Measurements from ENCODE around the gene SNORC.

Gene SNORC

GRCh38 chr2:232883116-232883721, 13.2 kb downstream of the SNORC start:
- DNase-seq = no peak

- no peak for DNase-seq
Measured at GRCh38 chr2:232884001-232884421, 13.9 kb downstream of the SNORC start.

DNA sequence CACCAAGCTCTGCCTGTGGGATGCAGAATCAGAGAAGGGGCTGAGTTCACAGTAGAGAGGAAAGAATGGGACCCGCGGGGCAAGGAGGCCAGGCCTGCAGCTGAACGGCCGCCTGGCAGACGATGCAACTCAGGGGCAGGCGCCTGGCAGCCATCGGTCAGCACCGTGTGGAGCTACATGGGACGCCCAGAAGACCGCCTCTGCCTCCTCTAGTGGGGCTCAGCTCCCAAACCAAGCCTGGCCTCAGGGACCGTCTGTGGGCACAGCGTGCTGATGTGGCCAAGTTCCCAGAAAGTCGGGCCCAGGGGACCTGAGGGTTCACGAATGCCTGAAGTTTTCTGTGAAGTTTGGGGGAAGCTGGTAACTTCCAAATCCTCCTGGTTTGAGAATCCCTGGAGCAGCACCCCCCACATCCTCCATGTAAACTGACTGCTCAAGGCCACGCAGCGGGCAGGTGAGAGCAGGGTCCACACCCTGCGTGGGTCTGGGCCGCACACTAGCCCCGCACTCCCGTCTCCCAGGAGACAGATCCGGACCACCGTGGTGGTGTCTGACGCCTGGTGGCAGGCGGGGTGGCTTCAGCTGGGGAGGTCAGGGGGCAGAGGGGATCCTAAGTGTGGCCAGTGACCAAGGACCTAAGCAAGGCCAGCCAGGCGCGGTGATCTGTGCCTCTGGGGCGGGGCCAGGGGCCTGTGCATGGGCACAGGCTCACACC, 14.6 kb downstream of the SNORC start:
- no peak for DNase-seq

- DNase-seq = no peak
Measured at GRCh38 chr2:232885264-232885961, 15.3 kb downstream of the SNORC start.

GRCh38 chr2:232886176-232886575, 16.1 kb downstream of the SNORC start:
- no peak for DNase-seq

DNA sequence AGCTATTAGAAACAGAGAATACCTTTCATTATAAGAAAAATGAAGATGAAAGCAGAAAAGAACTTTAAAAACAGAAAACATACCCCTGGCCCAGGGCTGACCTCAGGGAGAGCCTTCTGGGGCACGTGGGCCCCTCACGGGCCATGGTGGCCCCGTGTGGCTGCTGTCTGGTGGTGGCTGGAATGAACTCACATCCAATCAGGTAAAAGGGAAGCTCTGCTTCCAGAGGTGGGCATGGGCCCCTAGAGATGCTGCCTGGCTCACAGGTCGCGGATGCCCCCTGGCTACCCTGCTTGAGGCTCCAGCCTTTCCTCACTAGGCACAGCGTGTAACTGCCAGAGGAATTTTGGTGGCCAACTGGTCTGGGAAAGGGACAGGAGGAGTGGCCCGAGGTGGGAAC, 16.6 kb downstream of the SNORC start:
- no peak for DNase-seq

DNA sequence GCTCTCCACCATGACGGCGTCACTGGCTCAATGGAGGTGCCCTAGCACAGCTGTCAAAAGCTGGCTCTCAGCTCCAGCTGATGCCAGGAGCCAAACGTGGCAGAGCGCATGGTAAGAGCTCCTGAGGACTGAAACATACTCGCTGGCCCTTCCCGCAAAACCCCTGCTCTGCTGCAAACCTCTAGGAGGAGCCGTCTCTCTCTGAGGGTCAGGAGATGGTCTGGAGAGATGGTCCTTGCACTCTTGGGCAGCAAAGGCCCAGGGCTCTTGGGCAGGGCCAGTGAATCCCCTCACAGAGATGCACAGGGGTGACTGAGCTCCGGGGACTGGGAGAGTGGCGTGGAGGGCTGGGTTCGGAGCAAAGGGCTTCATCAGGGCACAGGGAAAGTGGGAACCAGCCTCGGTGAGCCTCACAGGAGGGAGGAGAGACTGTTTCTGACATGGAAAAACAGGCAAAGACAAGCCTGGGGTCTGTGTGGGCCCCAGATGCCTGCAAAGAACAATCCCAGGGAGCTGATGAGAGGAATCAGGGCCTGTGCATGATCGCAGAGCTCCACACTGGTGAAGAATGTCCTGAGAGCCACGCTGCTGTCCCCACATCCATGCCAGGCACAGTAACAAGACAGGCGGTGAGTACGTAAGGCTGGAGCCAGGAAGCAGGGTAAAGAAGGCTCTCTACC, 17.2 kb downstream of the SNORC start:
- DNase-seq = no peak

GRCh38 chr2:232888099-232888836, 18.2 kb downstream of the SNORC start:
- DNase-seq = no peak

GRCh38 chr2:232888839-232889529, 18.9 kb downstream of the SNORC start:
- no peak for DNase-seq

GRCh38 chr2:232889876-232890401, 19.9 kb downstream of the SNORC start:
- DNase-seq = no peak

DNA sequence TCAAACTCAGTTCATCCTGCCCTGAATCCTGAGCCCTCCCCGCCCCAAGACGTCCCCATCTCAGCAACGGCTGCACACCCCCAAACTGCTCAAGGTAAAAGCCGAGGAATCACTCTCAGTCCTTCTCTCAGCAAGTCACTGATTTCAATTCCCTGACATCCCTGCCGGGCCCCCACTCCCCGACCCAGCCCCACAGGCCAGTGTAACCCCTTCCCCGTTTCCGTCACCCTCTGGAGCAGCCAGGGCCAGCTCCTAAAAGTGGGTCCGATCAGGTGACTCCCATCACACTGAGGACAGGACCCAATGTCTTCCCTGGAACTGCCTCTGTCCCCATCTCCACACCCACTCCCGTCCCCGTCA, 20.5 kb downstream of the SNORC start:
- no peak for DNase-seq

- no peak for DNase-seq
Measured at GRCh38 chr2:232890896-232891601, 21.0 kb downstream of the SNORC start.

- DNase-seq = no peak
Measured at GRCh38 chr2:232891621-232892071, 21.6 kb downstream of the SNORC start.

- DNase-seq = no peak
Measured at GRCh38 chr2:232892221-232892620, 22.2 kb downstream of the SNORC start.

GRCh38 chr2:232892843-232893242, 22.8 kb downstream of the SNORC start:
- no peak for DNase-seq

DNA sequence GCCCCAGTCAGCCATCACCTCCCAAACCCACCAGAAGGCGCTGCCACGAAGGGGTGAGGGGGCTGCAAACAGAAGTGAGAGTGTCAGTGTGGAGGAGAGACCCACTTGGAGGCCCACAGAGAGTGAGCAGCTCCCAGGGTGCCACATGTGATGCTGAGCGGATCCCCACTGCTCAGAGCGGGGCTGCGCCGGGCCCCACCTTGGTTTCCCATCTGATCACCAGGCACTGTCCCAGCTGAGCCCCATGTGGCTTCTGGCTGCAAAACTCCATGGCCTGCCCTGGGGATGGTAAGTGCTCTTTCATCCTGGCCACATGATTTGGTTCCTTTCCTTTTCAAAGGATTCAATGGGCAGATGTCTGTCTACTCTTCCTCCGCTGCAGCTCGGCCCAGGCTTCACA, 23.8 kb downstream of the SNORC start:
- DNase-seq = no peak

GRCh38 chr2:232894251-232894650, 24.2 kb downstream of the SNORC start:
- no peak for DNase-seq

- no peak for DNase-seq
Measured at GRCh38 chr2:232894746-232895145, 24.7 kb downstream of the SNORC start.

DNA sequence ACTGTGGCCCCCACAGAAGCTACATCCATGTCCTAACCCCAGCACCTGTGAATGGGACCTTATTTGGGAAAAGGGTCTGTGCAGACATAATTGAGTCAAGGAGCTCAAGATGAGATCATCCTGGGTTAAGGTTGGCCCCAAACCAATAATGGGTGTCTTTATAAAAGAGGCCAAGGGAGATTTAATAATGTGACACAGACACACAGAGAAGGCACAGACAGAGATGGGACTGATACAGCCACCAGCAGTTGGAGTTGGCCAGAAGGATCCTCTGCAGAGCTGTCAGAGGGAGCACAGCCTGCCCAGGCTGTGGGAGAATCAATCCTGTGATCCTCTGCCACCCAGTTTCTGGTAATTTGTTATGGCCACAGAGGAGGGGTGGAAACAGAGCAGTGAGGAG, 26.0 kb downstream of the SNORC start:
- DNase-seq = no peak

- DNase-seq = no peak
Measured at GRCh38 chr2:232896720-232897597, 26.9 kb downstream of the SNORC start.
